ENCODE results near the gene OR51B6. TPM values are rescaled to one million over a fixed set of nuclear protein-coding genes. Genes with fewer than 3 reads are reported as not detected.
"Not testable (repeated sequence)": the region's sequence is repeated elsewhere in the genome, so short reads cannot be mapped to it uniquely, and the experiment has no call there.

Gene OR51B6
- total RNA-seq, 2 donors from 2014 or later = not detected

GRCh38 chr11:5335170-5335569 lies 16.1 kb upstream of the OR51B6 start:
- Histone ChIP-seq H3K9me3 (no peaks in the 10 kb centered on the region), H3K4me3 (no peak overlapping the region), H3K36me3 (replicated peaks in 1 of 2; ENCODE audit: insufficient read depth in 1 of 2, low read depth in 2 of 2) (no peaks in the 10 kb centered on the region), H3K27ac (no peak overlapping the region), H3K4me1 (no peaks in the 10 kb centered on the region), H3K27me3 (no peaks in the 10 kb centered on the region)
- intact Hi-C loops (cut with DNase I) = no loop called here
- no peak for ATAC-seq
- 29 to 32% methylated on average over 1 of the region's 1 CpG for WGBS, 2 donors
- no peak for DNase-seq
- TF ChIP-seq POLR2A (IDR thresholded peaks at IDR 0.05) (no peak), CTCF (IDR thresholded peaks at IDR 0.05) (no peak)

GRCh38 chr11:5336331-5336730 lies 15.0 kb upstream of the OR51B6 start:
- ATAC-seq = no peak
- no peak overlapping the region for H3K4me3 ChIP-seq

GRCh38 chr11:5337253-5337652 lies 14.1 kb upstream of the OR51B6 start:
- H3K4me3 ChIP-seq; H3K9me3 ChIP-seq; H3K4me1 ChIP-seq; DNase-seq; H3K36me3 ChIP-seq (replicated peaks in 1 of 2; ENCODE audit: insufficient read depth in 1 of 2, low read depth in 2 of 2); ATAC-seq; H3K27me3 ChIP-seq; intact Hi-C loops (cut with DNase I); H3K27ac ChIP-seq: not testable (repeated sequence)
- 64 to 69% methylated on average over 1 of the region's 1 CpG for WGBS, 2 donors

More at GRCh38 chr11:5336331-5336730, 15.0 kb upstream of the OR51B6 start:
- TF ChIP-seq CTCF (IDR thresholded peaks at IDR 0.05) (no peak), POLR2A (IDR thresholded peaks at IDR 0.05) (no peak)
- no peak overlapping the region for H3K27ac ChIP-seq
- intact Hi-C loops (cut with DNase I) = no loop called here
- H3K4me1 ChIP-seq = no peaks in the 10 kb centered on the region
- no peaks in the 10 kb centered on the region for H3K9me3 ChIP-seq
- no peaks in the 10 kb centered on the region for H3K36me3 ChIP-seq (replicated peaks in 1 of 2; ENCODE audit: insufficient read depth in 1 of 2, low read depth in 2 of 2)
- no peak for DNase-seq
- no peaks in the 10 kb centered on the region for H3K27me3 ChIP-seq

GRCh38 chr11:5339771-5340322 lies 11.5 kb upstream of the OR51B6 start:
- no peaks in the 10 kb centered on the region for H3K27me3 ChIP-seq
- H3K36me3 ChIP-seq (replicated peaks in 1 of 2; ENCODE audit: insufficient read depth in 1 of 2, low read depth in 2 of 2) = no peaks in the 10 kb centered on the region
- no peak for TF ChIP-seq CTCF (IDR thresholded peaks at IDR 0.05)
- TF ChIP-seq POLR2A (IDR thresholded peaks at IDR 0.05) = no peak
- H3K27ac ChIP-seq = no peak overlapping the region
- no peaks in the 10 kb centered on the region for H3K4me1 ChIP-seq
- no peak overlapping the region for H3K4me3 ChIP-seq
- H3K9me3 ChIP-seq = no peaks in the 10 kb centered on the region
- ATAC-seq (no peak), DNase-seq (no peak)
- intact Hi-C loops (cut with DNase I) = no loop called here
- 80 to 90% methylated on average over 1 of the region's 1 CpG for WGBS, 2 donors

- no peak within 1 kb of the TSS for H3K4me3 ChIP-seq
- no peaks in the 10 kb centered on the region for H3K27me3 ChIP-seq
- TF ChIP-seq POLR2A (IDR thresholded peaks at IDR 0.05) (no peak), CTCF (IDR thresholded peaks at IDR 0.05) (no peak)
- intact Hi-C loops (cut with DNase I) = no loop called here
- DNase-seq = no peak
- H3K9me3 ChIP-seq = no peaks in the 10 kb centered on the region
- ATAC-seq = no peak
- H3K36me3 ChIP-seq (replicated peaks in 1 of 2; ENCODE audit: insufficient read depth in 1 of 2, low read depth in 2 of 2) = no peaks in the 10 kb centered on the region
- H3K27ac ChIP-seq = no peak within 1 kb of the TSS
- WGBS, 2 donors = 64 to 75% methylated on average over 6 of the region's 6 CpGs
- H3K4me1 ChIP-seq = no peaks in the 10 kb centered on the region
These were observed 7.6 kb upstream of the OR51B6 start, which contains the start of gene OR51B5 for GRCh38 chr11:5343474-5344335. Gene OR51B5, minus strand, starts transcription at chr11:5343524. Its CDS starts 0 bp downstream, at chr11:5343524.
